Measurements from ENCODE around the gene SLC1A3. TPM values are rescaled to one million over a fixed set of nuclear protein-coding genes. Genes with fewer than 3 reads are reported as not detected.

The SLC1A3 gene
- total RNA-seq, 2 donors from 2014 or later, result 11.2 to 18.5 TPM

DNA sequence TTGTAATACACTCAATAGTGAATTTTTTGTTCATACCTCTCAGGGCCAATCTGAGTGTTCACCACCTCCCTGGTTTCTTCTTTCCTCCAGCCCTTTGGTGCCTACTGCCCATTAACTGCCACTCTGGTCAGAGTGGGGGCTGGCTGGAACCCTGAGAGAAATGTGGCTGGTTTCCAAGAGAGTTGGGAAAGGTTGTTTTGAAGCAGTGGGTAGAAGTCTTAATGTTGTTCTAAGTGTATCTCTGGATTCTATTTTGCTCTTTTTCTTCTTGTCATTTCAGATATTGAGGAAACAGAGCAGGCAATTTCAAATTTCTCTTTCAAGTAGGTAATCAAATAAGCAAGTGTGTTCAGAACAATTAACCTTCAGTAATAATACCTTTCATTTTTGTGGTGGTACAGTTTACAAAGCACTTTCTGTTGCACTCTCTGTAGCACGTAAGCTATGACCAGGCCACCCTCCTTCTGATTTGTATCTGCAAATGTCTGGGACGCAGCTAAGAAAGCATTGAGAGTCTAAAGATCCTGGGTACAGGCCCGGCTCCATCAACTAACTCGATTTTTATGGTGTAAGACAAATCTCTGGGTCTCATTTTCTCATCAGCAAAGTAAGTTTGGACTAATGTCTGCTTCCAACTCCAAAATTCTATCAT is 8.4 kb downstream of the SLC1A3 start:
- Histone ChIP-seq H3K9me3 (no peaks in the 10 kb centered on the region), H3K4me3 (no peak overlapping the region), H3K27me3 (no peaks in the 10 kb centered on the region), H3K36me3 (replicated peaks in 1 of 2; ENCODE audit: insufficient read depth in 1 of 2, low read depth in 2 of 2) (no peaks in the 10 kb centered on the region), H3K4me1 (no peaks in the 10 kb centered on the region), H3K27ac (no peak overlapping the region)
- no peak for TF ChIP-seq CTCF (IDR thresholded peaks at IDR 0.05)
- no peak for TF ChIP-seq POLR2A (IDR thresholded peaks at IDR 0.05)
- DNase-seq, result no peak
- no peak for ATAC-seq
- WGBS, 2 donors, result 72 to 82% methylated on average over 4 of the region's 4 CpGs
- intact Hi-C loops (cut with DNase I), result no loop called here

DNA sequence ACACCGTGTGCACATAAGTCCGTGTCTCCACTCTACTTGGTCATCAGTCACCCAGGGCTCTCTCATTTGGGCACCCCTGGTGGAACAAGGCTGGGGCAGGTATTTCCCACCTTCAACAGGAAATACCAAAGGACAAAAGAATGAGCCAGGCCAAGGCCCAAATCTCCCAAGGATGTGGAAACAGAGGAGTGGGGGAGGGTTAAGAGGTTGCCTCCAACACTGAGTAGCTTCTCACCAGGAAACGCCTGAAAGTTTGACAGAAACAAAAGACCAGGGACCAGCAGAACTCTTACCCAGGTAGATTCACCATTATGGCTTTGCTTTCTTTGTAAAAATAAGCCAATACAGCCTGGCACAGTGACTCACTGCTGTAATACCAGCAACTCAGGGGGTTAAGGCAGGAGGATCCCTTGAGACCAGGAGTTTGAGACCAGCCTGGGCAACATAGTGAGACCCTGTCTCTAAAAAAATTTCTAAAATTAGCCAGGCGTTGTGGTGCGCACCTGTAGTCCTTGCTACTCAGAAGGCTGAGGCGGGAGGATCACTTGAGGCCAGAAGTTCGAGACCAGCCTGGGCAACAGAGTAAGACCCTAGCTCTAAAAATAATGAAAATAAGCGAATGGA is 12.7 kb downstream of the SLC1A3 start:
- 76 to 82% methylated on average over 8 of the region's 8 CpGs for WGBS, 2 donors
- intact Hi-C loops (cut with DNase I), result no loop called here
- ATAC-seq, result no peak

DNA sequence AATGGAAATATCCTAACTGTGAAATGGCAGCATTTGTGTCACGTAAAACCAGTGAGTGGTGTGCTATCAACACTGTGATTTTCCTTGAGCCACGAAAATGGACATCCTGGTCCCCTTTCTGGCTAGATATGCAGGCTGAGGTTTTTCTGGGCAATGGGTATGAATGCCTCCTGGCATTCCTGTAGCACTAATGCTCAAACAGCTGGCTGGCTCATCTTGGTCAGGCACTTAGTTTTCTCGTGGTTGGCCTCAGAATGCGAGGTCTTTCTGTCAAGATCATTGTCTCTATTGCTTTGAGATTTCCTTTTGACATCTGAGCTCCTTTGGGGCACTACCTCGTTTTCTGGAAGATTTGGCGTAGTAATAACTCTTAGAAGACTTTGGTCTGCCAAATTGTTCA is 15.6 kb downstream of the SLC1A3 start:
- DNase-seq (no peak), ATAC-seq (no peak)
- 65 to 66% methylated on average over 6 of the region's 6 CpGs for WGBS, 2 donors
- intact Hi-C loops (cut with DNase I), result no loop called here
- Histone ChIP-seq H3K4me1 (no peaks in the 10 kb centered on the region), H3K36me3 (replicated peaks in 1 of 2; ENCODE audit: insufficient read depth in 1 of 2, low read depth in 2 of 2) (no peaks in the 10 kb centered on the region), H3K4me3 (no peak overlapping the region), H3K27ac (no peak overlapping the region), H3K9me3 (no peaks in the 10 kb centered on the region), H3K27me3 (no peaks in the 10 kb centered on the region)
- no peak for TF ChIP-seq CTCF (IDR thresholded peaks at IDR 0.05)
- no peak for TF ChIP-seq POLR2A (IDR thresholded peaks at IDR 0.05)

More for the DNA sequence above, 12.7 kb downstream of the SLC1A3 start:
- H3K4me1 ChIP-seq, result no peaks in the 10 kb centered on the region
- H3K27me3 ChIP-seq, result no peaks in the 10 kb centered on the region
- no peak overlapping the region for H3K4me3 ChIP-seq
- no peaks in the 10 kb centered on the region for H3K36me3 ChIP-seq (replicated peaks in 1 of 2; ENCODE audit: insufficient read depth in 1 of 2, low read depth in 2 of 2)
- TF ChIP-seq POLR2A (IDR thresholded peaks at IDR 0.05) (no peak), CTCF (IDR thresholded peaks at IDR 0.05) (no peak)
- no peak overlapping the region for H3K27ac ChIP-seq
- H3K9me3 ChIP-seq, result no peaks in the 10 kb centered on the region
- DNase-seq, result no peak

- Histone ChIP-seq H3K4me1 (no peaks in the 10 kb centered on the region), H3K27ac (no peak overlapping the region), H3K4me3 (no peak overlapping the region), H3K9me3 (no peaks in the 10 kb centered on the region), H3K36me3 (replicated peaks in 1 of 2; ENCODE audit: insufficient read depth in 1 of 2, low read depth in 2 of 2) (no peaks in the 10 kb centered on the region), H3K27me3 (no peaks in the 10 kb centered on the region)
- TF ChIP-seq CTCF (IDR thresholded peaks at IDR 0.05), result no peak
- TF ChIP-seq POLR2A (IDR thresholded peaks at IDR 0.05), result no peak
- WGBS, 2 donors, result 57 to 70% methylated on average over 9 of the region's 9 CpGs
- DNase-seq (no peak), ATAC-seq (no peak)
- intact Hi-C loops (cut with DNase I), result no loop called here
These were observed 17.4 kb downstream of the SLC1A3 start for GRCh38 chr5:36623832-36624231.

- no peaks in the 10 kb centered on the region for H3K27me3 ChIP-seq
- no peak overlapping the region for H3K27ac ChIP-seq
- 70 to 77% methylated on average over 8 of the region's 8 CpGs for WGBS, 2 donors
- ATAC-seq (no peak), DNase-seq (no peak)
- intact Hi-C loops (cut with DNase I), result no loop called here
- no peaks in the 10 kb centered on the region for H3K4me1 ChIP-seq
- H3K9me3 ChIP-seq, result no peaks in the 10 kb centered on the region
- H3K4me3 ChIP-seq, result no peak overlapping the region
- no peak for TF ChIP-seq CTCF (IDR thresholded peaks at IDR 0.05)
- no peak for TF ChIP-seq POLR2A (IDR thresholded peaks at IDR 0.05)
- H3K36me3 ChIP-seq (replicated peaks in 1 of 2; ENCODE audit: insufficient read depth in 1 of 2, low read depth in 2 of 2), result no peaks in the 10 kb centered on the region
These were observed 17.9 kb downstream of the SLC1A3 start for GRCh38 chr5:36624277-36624676.

Measured in body of pancreas (tissue), 4 donors.